Measurements from ENCODE around the gene NEURL4. TPM values are rescaled to one million over a fixed set of nuclear protein-coding genes. Genes with fewer than 3 reads are reported as not detected.
"Not testable (repeated sequence)": the region's sequence is repeated elsewhere in the genome, so short reads cannot be mapped to it uniquely, and the experiment has no call there.

Gene NEURL4
- 15.1 and 15.7 TPM in 2 replicates for total RNA-seq (2014; rRNA removed)
- polyA plus RNA-seq (2012) = 10.0 TPM

GRCh38 chr17:7328840-7329373, at the start of gene NEURL4:
Gene NEURL4, minus strand, starts transcription at chr17:7329335. Its CDS starts 23 bp downstream, at chr17:7329312.
- no peak for DNase-seq (ENCODE audit: low read depth)

DNA sequence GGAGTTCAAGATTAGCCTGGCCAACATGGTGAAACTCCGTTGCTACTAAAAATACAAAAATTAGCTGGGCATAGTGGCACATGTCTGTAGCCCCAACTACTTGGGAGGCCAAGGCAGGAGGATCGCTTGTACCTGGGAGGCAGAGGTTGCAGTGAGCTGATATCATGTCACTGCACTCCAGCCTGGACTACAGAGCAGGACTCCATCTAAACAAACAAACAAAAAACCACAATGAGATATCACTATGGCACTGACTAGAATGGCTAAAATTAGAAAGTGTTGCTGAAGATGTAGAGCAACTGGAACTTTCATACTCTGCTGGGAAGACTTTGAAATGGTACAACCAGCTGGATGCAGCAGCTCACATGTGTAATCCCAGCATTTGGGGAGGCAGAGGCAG, 45.2 kb upstream of the NEURL4 start:
- DNase-seq (ENCODE audit: low read depth) = peak; percentile 39

DNA sequence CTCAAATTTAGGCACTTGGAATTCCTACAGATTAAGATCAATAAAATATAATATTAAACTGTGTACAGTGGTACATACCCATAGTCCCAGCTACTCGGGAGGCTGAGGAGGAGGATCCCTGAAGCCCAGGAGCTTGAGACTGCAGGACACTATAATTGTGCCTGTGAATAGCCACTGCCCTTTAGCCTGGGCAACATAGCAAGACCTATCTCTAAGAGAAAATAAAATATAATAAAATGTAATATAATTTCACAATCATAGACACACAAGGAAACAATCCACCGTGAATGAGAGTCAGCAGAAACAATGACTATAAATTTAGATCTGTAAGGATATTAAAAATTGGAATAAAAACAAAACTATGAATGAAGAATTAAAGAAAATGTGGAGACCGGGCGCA, 41.7 kb upstream of the NEURL4 start:
- DNase-seq (ENCODE audit: low read depth) = no peak

DNA sequence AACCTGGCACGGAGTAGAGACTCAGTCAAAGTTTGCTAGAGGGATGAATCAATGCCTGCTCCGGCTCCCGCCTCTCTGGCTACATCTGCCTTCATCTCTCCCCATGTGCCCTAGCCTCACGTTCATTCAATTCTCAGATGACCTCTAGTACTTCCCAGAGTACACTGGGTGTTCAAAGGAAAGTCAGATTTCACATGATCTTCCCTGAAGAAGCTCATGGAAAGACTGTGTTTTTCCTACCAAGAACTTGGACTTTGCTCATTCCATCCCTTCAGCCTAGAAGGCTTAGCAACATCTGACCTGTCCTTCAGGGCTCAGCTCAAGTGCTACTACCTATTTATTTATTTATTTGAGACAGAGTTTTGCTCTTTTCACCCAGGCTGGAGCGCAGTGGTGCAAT, 40.7 kb upstream of the NEURL4 start:
- DNase-seq (ENCODE audit: low read depth) = no peak

DNA sequence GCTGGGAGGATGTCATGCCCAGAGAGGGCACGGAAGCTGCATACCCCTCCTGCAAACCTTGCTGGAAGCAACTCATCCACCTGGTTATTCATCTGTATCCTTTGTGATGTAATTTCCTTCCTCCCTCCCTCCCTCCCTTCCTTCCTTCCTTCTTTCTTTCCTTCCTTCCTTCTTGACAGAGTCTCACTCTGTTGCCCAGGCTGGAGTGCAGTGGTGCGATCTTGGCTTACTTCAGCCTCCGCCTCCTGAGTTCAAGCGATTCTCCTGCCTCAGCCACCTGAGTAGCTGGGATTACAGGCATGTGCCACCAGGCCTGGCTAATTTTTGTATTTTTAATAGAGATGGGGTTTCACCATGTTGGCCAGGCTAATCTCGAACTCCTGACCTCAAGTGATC, 39.5 kb upstream of the NEURL4 start:
- DNase-seq (ENCODE audit: low read depth) = not testable (repeated sequence)

DNA sequence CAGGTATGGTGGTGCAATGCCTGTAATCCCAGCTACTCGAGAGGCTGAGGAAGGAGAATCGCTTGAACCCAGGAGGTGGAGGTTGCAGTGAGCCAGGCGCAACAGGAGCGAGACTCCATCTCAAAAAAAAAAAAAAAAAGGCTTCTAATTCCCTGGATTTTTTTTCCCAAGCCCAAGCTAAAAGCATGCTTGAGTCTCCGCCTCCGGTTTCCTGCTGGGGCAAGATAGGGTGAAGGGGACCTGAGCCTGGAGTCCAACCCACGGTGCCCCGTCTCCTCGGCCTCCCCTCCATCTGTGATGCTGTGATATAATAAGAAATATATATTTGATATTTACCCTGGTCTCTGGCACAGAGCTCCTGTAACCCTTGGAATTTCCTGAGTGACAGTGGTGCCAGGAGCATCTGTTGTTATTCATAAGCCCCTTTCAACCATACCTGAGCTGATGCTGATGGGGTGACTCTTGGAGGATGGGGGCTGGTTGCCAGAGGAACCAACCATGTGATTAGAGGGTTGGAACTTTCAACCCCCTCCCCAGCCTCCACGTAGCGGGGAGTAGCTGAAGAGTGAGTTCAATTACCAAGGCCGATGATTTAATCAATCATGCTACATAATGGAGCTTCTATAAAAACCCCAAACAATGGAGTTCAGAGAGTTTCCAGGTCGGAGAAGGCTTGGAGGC, 38.9 kb upstream of the NEURL4 start:
- no peak for DNase-seq (ENCODE audit: low read depth)

DNA sequence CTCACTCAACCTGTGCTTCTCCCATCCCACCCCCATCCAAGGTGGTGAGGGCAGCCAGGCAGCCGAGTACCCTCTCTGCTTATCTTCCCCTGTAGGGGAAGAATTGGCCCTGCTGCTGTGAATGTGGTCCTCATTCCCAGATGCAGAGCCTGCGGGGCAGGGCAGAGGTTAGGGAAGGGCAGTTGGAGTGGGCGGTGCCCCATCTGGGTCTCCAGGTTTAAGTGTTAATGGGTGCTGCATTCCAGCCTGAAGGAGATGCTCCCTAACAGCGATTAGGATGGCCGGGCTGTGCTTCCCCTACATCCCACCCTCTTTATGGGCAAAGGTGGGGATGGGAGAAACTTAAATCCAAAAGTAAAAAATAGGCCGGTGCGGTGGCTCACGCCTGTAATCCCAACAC, 37.9 kb upstream of the NEURL4 start:
- DNase-seq (ENCODE audit: low read depth) = no peak

DNA sequence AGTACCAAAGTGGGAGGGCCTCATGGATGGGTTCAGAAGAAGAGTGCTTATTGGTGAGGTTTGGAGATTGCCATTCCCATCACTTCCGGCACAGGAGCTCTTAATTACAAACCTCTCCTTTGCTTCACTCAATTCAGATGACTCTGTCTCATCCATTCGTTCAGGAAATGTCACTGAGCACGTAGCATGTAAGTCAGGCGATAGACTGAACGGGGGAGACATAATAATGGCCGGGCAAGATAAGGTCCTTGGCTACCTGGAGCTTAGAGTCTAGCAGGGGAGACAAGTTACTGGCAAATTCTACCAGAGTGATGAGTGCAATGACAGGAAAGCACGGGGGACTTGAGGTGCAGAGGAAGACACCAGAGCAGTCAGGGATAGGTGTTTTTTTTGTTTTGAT, 36.8 kb upstream of the NEURL4 start:
- DNase-seq (ENCODE audit: low read depth) = not testable (repeated sequence)

DNA sequence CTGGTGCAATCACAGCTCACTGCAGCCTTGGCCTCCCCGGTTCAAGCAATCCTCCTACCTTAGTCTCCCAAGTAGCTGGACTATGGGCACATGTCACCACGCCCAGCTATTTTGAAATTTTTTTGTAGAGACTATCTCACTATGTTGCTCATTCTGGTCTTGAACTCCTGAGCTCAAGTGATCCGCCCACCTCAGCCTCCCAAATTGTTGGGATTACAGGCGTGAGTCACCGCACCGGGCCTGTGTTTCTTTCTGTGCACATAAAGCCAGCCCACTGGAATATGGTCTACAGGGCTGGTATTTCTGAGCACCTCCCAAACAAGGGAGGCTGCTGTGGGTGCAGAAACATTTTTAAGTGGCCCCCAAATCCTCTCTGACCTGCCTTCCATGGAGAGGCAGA, 34.2 kb upstream of the NEURL4 start:
- DNase-seq (ENCODE audit: low read depth) = no peak

DNA sequence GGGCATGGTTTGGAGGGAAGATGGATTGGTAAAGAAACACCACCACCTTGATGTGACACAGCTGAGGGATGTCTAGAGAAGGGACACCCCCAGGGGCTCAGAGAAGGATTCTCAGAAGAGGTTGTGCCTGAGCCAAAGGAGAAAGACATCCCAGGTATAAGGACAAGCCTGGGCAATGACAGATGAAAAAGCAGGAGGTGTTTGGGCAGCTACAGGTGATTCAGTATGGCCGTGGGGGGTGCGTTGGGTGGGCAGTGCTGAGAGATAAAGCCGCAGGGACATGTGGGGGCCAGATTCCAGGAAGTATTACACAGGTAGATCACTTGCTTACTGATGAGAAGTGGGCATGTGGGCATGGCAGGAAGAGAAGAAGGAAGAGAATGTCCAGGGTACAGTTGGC, 32.8 kb upstream of the NEURL4 start:
- DNase-seq (ENCODE audit: low read depth) = no peak

GRCh38 chr17:7357381-7357780, 28.2 kb upstream of the NEURL4 start:
- DNase-seq (ENCODE audit: low read depth) = no peak

DNA sequence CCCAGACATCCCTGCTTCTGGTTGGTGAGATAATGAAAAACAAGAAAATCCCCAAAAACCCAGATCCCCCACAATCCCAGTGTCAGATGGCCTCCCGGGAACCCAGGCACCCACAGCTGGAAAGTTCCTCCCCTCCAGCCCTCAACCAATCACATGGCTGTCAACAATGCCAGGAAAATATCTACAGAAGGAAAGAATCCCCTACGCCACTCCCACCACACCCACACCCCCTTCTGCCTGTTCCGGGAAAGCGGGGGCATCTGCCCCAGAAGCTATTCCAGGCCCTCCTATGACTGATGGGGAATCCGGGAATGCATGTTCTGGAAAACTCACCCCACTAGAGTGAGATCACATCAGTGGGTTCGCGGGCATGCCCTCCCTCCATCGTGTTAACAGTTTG, 27.6 kb upstream of the NEURL4 start:
- no peak for DNase-seq (ENCODE audit: low read depth)

GRCh38 chr17:7356072-7356549, 27.0 kb upstream of the NEURL4 start:
- peak; percentile 51 for DNase-seq (ENCODE audit: low read depth)

DNA sequence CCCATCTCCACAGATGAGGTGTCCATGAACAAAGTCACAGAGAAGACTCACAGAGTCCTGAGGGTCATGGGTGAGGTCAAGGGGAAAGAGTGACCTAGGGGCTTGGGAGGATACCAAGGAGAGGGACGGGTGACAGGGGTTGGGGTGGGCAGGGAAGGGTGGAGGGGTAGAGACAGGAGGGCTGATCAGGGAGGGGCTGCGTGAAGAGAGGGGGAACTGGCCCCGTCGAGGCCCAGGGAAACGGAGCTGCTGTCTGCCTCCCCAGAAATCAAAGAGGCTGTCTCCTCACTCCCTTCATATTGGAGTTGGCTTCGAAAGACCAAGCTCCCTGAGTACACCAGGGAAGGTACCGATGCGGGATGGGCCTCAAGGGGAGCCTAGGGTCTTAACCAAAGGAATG, 26.4 kb upstream of the NEURL4 start:
- no peak for DNase-seq (ENCODE audit: low read depth)

- no peak for DNase-seq (ENCODE audit: low read depth)
Observed at GRCh38 chr17:7355053-7355452, 25.9 kb upstream of the NEURL4 start, which contains the start of gene TMEM95. Gene TMEM95, plus strand, starts transcription at chr17:7355156. Its CDS starts 49 bp downstream, at chr17:7355205.

- DNase-seq (ENCODE audit: low read depth) = peak; percentile 35
Observed at GRCh38 chr17:7354262-7354843, 25.2 kb upstream of the NEURL4 start.

- no peak for DNase-seq (ENCODE audit: low read depth)
Observed at GRCh38 chr17:7352910-7353635, 23.9 kb upstream of the NEURL4 start.

- DNase-seq (ENCODE audit: low read depth) = no peak
Observed at GRCh38 chr17:7352503-7352889, 23.4 kb upstream of the NEURL4 start.

GRCh38 chr17:7351665-7352502, 22.7 kb upstream of the NEURL4 start, which contains the start of gene KCTD11:
Gene KCTD11, plus strand, starts transcription at chr17:7352162.
- peak; percentile 88 for DNase-seq (ENCODE audit: low read depth)

DNA sequence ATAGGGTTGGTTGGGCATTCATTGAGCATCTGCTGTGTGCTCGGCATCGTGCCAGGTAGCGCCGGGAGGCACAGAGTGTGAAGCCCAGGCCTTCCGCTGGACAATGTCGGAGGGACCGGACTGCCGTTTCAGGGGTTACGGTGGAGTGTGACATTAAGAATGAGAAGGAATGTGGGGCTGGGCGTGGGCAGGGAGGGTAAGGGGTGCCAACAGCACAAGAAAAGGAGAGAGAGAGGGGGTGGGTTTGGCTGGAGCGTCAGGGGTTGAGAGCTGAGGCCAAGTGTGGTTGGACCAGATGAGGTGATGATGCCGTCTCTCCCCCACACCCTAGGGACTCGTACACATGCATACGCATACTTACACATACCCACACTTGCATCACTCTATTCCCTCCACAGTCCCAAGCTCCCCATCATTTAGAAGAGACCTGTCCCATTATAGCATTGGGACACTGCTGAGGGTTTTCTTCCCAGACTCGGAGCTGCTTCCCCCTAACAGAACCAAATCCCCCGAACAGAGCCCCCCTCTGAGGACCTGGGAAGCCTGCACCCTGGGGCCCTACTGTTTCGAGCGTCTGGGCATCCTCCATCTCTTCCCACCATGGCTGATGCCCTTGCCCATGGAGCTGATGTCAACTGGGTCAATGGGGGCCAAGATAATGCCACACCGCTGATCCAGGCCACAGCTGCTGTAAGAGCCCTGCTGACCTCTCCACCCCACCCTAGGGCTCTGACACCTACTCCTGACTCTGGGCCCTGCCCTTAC, 19.5 kb upstream of the NEURL4 start:
- DNase-seq (ENCODE audit: low read depth) = no peak

Data from LHCN-M2 (cell line).